ENCODE data around the gene SLC39A11.

The SLC39A11 gene

GRCh38 chr17:73050797-73051196, 41.7 kb downstream of the SLC39A11 start:
- Histone ChIP-seq H3K9ac (ENCODE audit: low read length) (no peak overlapping the region), H3K79me2 (ENCODE audit: low read length) (no peaks in the 10 kb centered on the region), H3K4me1 (ENCODE audit: low read length) (no peaks in the 10 kb centered on the region), H4K20me1 (ENCODE audit: insufficient read depth, low read length) (no peaks in the 10 kb centered on the region), H3K9me3 (ENCODE audit: insufficient read depth, low read length) (no peaks in the 10 kb centered on the region), H3K4me2 (ENCODE audit: low read length) (no peak overlapping the region), H3K36me3 (replicated peaks; ENCODE audit: low read depth, low read length) (peaks cover 6% of the 10 kb centered on the region), H3K27ac (ENCODE audit: low read length) (no peak overlapping the region), H2AFZ (ENCODE audit: low read depth, low read length) (no peak overlapping the region), H3K4me3 (ENCODE audit: low read length) (no peak overlapping the region), H3K27me3 (ENCODE audit: low read depth, low read length) (no peaks in the 10 kb centered on the region)
- TF ChIP-seq, protein P1, sequence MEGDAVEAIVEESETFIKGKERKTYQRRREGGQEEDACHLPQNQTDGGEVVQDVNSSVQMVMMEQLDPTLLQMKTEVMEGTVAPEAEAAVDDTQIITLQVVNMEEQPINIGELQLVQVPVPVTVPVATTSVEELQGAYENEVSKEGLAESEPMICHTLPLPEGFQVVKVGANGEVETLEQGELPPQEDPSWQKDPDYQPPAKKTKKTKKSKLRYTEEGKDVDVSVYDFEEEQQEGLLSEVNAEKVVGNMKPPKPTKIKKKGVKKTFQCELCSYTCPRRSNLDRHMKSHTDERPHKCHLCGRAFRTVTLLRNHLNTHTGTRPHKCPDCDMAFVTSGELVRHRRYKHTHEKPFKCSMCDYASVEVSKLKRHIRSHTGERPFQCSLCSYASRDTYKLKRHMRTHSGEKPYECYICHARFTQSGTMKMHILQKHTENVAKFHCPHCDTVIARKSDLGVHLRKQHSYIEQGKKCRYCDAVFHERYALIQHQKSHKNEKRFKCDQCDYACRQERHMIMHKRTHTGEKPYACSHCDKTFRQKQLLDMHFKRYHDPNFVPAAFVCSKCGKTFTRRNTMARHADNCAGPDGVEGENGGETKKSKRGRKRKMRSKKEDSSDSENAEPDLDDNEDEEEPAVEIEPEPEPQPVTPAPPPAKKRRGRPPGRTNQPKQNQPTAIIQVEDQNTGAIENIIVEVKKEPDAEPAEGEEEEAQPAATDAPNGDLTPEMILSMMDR (IDR thresholded peaks at IDR 0.05; ENCODE audit: low read depth, low read length): no peak
- TF ChIP-seq EZH2phosphoT487 (IDR thresholded peaks at IDR 0.05; ENCODE audit: low read depth): no peak

GRCh38 chr17:73048170-73048569, 44.3 kb downstream of the SLC39A11 start:
- H2AFZ ChIP-seq (ENCODE audit: low read depth, low read length): no peak overlapping the region
- H3K79me2 ChIP-seq (ENCODE audit: low read length): no peaks in the 10 kb centered on the region
- peaks cover 6% of the 10 kb centered on the region for H3K36me3 ChIP-seq (replicated peaks; ENCODE audit: low read depth, low read length)
- no peaks in the 10 kb centered on the region for H3K27me3 ChIP-seq (ENCODE audit: low read depth, low read length)
- H3K9ac ChIP-seq (ENCODE audit: low read length): no peak overlapping the region
- peaks cover 8% of the 10 kb centered on the region; the same call in 1 of the 2 replicates for H3K4me1 ChIP-seq (ENCODE audit: low read length)
- no peak overlapping the region for H3K4me2 ChIP-seq (ENCODE audit: low read length)
- H4K20me1 ChIP-seq (ENCODE audit: insufficient read depth, low read length): no peaks in the 10 kb centered on the region
- no peaks in the 10 kb centered on the region for H3K9me3 ChIP-seq (ENCODE audit: insufficient read depth, low read length)
- TF ChIP-seq, protein P1 (IDR thresholded peaks at IDR 0.05; ENCODE audit: low read depth, low read length): no peak
- TF ChIP-seq EZH2phosphoT487 (IDR thresholded peaks at IDR 0.05; ENCODE audit: low read depth): no peak
- H3K27ac ChIP-seq (ENCODE audit: low read length): no peak overlapping the region
- H3K4me3 ChIP-seq (ENCODE audit: low read length): no peak overlapping the region

GRCh38 chr17:73045724-73046123, 46.8 kb downstream of the SLC39A11 start:
- Histone ChIP-seq H3K4me1 (ENCODE audit: low read length) (peaks cover 8% of the 10 kb centered on the region; the same call in 1 of the 2 replicates), H3K27ac (ENCODE audit: low read length) (no peak overlapping the region), H3K9me3 (ENCODE audit: insufficient read depth, low read length) (no peaks in the 10 kb centered on the region), H3K36me3 (replicated peaks; ENCODE audit: low read depth, low read length) (peaks cover 16% of the 10 kb centered on the region), H3K4me2 (ENCODE audit: low read length) (no peak overlapping the region), H3K4me3 (ENCODE audit: low read length) (no peak overlapping the region), H3K27me3 (ENCODE audit: low read depth, low read length) (no peaks in the 10 kb centered on the region), H3K79me2 (ENCODE audit: low read length) (no peaks in the 10 kb centered on the region), H2AFZ (ENCODE audit: low read depth, low read length) (no peak overlapping the region), H3K9ac (ENCODE audit: low read length) (no peak overlapping the region), H4K20me1 (ENCODE audit: insufficient read depth, low read length) (no peaks in the 10 kb centered on the region)
- TF ChIP-seq, protein P1 (IDR thresholded peaks at IDR 0.05; ENCODE audit: low read depth, low read length): no peak
- no peak for TF ChIP-seq EZH2phosphoT487 (IDR thresholded peaks at IDR 0.05; ENCODE audit: low read depth)

DNA sequence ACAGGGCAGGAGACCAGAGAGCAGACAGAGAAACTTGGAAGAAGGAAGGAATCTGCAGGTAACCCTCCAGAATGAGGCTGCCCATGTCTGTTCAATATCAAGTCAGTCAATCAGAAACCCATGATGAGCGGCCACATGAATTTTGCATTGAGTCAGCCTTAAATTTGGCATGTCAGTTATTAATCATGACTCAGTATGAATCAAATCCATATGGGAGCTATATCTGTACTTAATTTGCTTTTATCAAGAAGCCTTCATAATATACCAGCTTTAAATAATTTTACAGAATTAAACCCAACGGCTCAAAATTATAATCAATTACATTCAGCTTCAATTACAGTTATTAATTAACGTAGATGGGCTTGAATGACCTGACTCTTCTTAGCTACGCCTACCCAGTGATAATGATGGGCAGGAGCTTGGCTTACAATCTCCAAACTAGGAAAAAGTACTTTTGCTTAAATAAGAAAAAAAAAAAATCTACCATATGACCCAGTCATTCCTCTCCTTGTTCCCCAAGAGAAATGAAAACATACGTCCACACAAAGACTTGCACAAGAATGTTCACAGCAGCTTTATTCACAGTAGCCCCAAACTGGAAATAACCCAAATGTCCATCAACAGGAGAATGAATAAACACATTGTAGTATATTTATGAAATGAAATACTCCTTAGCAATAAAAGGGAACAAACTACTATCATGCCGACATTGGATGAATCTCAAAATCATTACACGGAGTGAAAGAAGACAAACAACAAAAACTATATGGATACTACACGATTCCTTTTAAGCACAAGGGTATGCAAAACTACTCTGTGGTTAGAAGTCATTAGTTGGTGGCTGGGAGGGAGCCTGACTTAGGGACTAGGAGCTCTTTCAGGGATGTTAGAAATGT, 48.6 kb downstream of the SLC39A11 start:
- Histone ChIP-seq H3K9ac (ENCODE audit: low read length) (no peak overlapping the region), H4K20me1 (ENCODE audit: insufficient read depth, low read length) (no peaks in the 10 kb centered on the region), H3K27me3 (ENCODE audit: low read depth, low read length) (no peaks in the 10 kb centered on the region), H3K36me3 (replicated peaks; ENCODE audit: low read depth, low read length) (peaks cover 16% of the 10 kb centered on the region), H3K9me3 (ENCODE audit: insufficient read depth, low read length) (no peaks in the 10 kb centered on the region), H3K27ac (ENCODE audit: low read length) (no peak overlapping the region), H3K4me3 (ENCODE audit: low read length) (no peak overlapping the region), H2AFZ (ENCODE audit: low read depth, low read length) (no peak overlapping the region), H3K4me2 (ENCODE audit: low read length) (no peak overlapping the region), H3K4me1 (ENCODE audit: low read length) (peaks cover 8% of the 10 kb centered on the region; the same call in 1 of the 2 replicates), H3K79me2 (ENCODE audit: low read length) (no peaks in the 10 kb centered on the region)
- TF ChIP-seq, protein P1 (IDR thresholded peaks at IDR 0.05; ENCODE audit: low read depth, low read length): no peak
- TF ChIP-seq EZH2phosphoT487 (IDR thresholded peaks at IDR 0.05; ENCODE audit: low read depth): no peak

Measured in OCI-LY3 (cell line).